Measurements from ENCODE around the gene AKAP6.

The AKAP6 gene

GRCh38 chr14:32403688-32404087 is 74.6 kb downstream of the AKAP6 start:
- TF ChIP-seq, protein P1, sequence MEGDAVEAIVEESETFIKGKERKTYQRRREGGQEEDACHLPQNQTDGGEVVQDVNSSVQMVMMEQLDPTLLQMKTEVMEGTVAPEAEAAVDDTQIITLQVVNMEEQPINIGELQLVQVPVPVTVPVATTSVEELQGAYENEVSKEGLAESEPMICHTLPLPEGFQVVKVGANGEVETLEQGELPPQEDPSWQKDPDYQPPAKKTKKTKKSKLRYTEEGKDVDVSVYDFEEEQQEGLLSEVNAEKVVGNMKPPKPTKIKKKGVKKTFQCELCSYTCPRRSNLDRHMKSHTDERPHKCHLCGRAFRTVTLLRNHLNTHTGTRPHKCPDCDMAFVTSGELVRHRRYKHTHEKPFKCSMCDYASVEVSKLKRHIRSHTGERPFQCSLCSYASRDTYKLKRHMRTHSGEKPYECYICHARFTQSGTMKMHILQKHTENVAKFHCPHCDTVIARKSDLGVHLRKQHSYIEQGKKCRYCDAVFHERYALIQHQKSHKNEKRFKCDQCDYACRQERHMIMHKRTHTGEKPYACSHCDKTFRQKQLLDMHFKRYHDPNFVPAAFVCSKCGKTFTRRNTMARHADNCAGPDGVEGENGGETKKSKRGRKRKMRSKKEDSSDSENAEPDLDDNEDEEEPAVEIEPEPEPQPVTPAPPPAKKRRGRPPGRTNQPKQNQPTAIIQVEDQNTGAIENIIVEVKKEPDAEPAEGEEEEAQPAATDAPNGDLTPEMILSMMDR (IDR thresholded peaks at IDR 0.05; ENCODE audit: control insufficient read depth, extremely low read depth, insufficient read depth), result no peak
- no peak overlapping the region for H3K4me3 ChIP-seq (ENCODE audit: low read depth, low read length)
- no peak for DNase-seq (ENCODE audit: low read depth)

- TF ChIP-seq, protein P1 (IDR thresholded peaks at IDR 0.05; ENCODE audit: control insufficient read depth, extremely low read depth, insufficient read depth), result no peak
- no peak for DNase-seq (ENCODE audit: low read depth)
- no peak overlapping the region for H3K4me3 ChIP-seq (ENCODE audit: low read depth, low read length)
Measured at GRCh38 chr14:32404784-32405573, 75.9 kb downstream of the AKAP6 start.

DNA sequence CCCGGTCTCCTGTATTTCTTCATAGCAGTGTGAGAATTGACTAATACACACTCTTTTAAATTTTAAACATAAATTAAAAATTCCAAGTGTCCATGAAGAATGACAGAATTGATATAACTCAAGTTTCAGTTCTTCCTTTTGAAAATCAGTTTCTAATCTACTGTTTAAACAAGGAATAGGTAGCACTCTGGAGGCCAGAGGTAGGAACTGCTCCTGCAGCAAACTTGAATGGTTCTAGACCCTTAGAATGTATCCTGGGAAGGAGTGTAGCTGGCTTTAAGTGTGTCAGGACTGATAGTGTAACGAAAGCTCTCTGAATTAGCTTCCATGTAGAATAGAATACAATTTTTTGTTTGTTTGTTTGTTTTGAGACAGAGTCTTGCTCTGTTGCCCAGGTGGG is 76.8 kb downstream of the AKAP6 start:
- TF ChIP-seq, protein P1 (IDR thresholded peaks at IDR 0.05; ENCODE audit: control insufficient read depth, extremely low read depth, insufficient read depth), result no peak
- DNase-seq (ENCODE audit: low read depth), result no peak
- H3K4me3 ChIP-seq (ENCODE audit: low read depth, low read length), result no peak overlapping the region

GRCh38 chr14:32407130-32407529 is 78.0 kb downstream of the AKAP6 start:
- TF ChIP-seq, protein P1 (IDR thresholded peaks at IDR 0.05; ENCODE audit: control insufficient read depth, extremely low read depth, insufficient read depth), result no peak
- DNase-seq (ENCODE audit: low read depth), result no peak

DNA sequence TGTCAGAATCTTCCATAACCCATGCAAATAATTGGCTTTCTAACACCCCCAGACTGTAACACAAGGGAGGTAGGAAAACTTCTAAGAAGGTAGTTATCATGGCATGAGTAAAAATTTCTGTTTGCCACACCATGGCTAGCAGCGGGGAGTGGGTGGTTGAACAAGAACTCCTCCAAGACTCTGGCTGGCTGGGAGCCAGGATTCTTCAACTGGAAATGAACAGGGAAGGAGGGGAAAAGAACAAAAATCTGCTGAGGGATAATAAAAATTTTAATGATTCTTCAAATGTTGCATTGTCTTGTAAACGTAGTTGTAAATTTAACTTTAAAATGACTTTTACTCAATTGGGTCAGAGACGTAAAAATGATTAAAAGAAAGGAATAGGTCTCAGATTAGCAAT is 78.9 kb downstream of the AKAP6 start:
- no peak overlapping the region for H3K4me3 ChIP-seq (ENCODE audit: low read depth, low read length)
- no peak for DNase-seq (ENCODE audit: low read depth)
- TF ChIP-seq, protein P1 (IDR thresholded peaks at IDR 0.05; ENCODE audit: control insufficient read depth, extremely low read depth, insufficient read depth), result no peak

More at GRCh38 chr14:32407130-32407529, 78.0 kb downstream of the AKAP6 start:
- H3K4me3 ChIP-seq (ENCODE audit: low read depth, low read length), result no peak overlapping the region

DNA sequence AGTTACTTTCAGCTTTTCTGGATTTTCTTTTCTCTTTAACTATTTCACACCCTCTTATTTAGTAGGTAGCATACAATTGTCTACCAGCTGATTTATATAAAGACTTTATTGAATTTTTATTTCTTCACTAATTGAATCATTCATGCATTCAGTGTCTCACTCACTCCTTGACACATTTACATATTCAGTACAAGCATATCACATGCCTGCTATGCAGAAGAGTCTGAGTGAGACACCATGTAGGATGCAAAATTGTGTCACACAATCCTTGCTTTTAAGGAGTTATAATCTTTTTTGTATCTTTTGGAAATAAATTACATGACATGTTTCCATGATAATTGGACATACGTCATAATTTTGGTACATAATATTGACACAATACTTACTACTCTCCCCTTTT is 83.0 kb downstream of the AKAP6 start:
- DNase-seq (ENCODE audit: low read depth), result no peak
- TF ChIP-seq, protein P1 (IDR thresholded peaks at IDR 0.05; ENCODE audit: control insufficient read depth, extremely low read depth, insufficient read depth), result no peak
- H3K4me3 ChIP-seq (ENCODE audit: low read depth, low read length), result no peak overlapping the region

DNA sequence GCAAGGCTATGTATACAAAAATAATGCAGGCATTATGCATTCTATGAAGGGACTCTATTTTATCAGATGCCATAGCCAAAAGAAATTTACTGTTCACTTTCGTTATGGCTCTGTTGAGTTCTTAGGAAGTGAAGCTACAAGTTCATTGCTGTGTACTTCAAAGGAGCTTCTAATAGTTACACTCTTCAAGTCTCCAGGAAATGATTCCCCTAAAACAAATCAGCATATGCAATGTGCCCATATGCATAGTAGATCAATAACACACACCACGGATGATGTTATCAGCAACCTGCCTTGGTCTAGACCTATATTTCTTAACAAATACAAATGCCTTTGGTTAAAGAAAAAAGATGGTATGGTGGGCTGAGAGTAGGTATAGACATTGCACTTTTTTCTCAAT is 83.4 kb downstream of the AKAP6 start:
- H3K4me3 ChIP-seq (ENCODE audit: low read depth, low read length), result no peak overlapping the region
- DNase-seq (ENCODE audit: low read depth), result no peak
- TF ChIP-seq, protein P1 (IDR thresholded peaks at IDR 0.05; ENCODE audit: control insufficient read depth, extremely low read depth, insufficient read depth), result no peak
